NCI-H526 (cell line): ENCODE measurements around the gene S100A12.

Source experiments
- DNase-seq, 2 experiments: peaks; one replicate each; lab custom pipeline; 2025; lab: John Stamatoyannopoulos, UW

S100A12 gene

GRCh38 chr1:153368495-153368894, 6.9 kb downstream of the S100A12 start:
- DNase-seq: no peak

GRCh38 chr1:153367090-153367489, 8.3 kb downstream of the S100A12 start:
- DNase-seq: no peak

- no peak for DNase-seq
These were observed 9.2 kb downstream of the S100A12 start for GRCh38 chr1:153366261-153366660.

GRCh38 chr1:153365696-153366095, 9.7 kb downstream of the S100A12 start:
- no peak for DNase-seq

- DNase-seq: no peak
These were observed 10.4 kb downstream of the S100A12 start for GRCh38 chr1:153364766-153365666.

GRCh38 chr1:153364156-153364555, 11.3 kb downstream of the S100A12 start:
- no peak for DNase-seq

GRCh38 chr1:153363641-153364040, 11.8 kb downstream of the S100A12 start:
- DNase-seq: no peak

- DNase-seq: no peak
These were observed 13.1 kb downstream of the S100A12 start for GRCh38 chr1:153362187-153362775.

GRCh38 chr1:153361480-153362109, 13.8 kb downstream of the S100A12 start:
- DNase-seq: no peak

- DNase-seq: no peak
These were observed 14.6 kb downstream of the S100A12 start for GRCh38 chr1:153360592-153361479.

- DNase-seq: no peak
These were observed 15.2 kb downstream of the S100A12 start for GRCh38 chr1:153360190-153360589.

GRCh38 chr1:153359241-153359640, 16.2 kb downstream of the S100A12 start:
- DNase-seq: no peak

- no peak for DNase-seq
These were observed 16.8 kb downstream of the S100A12 start for GRCh38 chr1:153358691-153358975.

- no peak for DNase-seq
These were observed 17.3 kb downstream of the S100A12 start, which contains the start of gene S100A9 for GRCh38 chr1:153357853-153358690. TSS of gene S100A9 (plus strand) at chr1:153357854. CDS start at chr1:153358284, 430 bp downstream.

- no peak for DNase-seq
These were observed 18.2 kb downstream of the S100A12 start for GRCh38 chr1:153357076-153357852.

- DNase-seq: no peak
These were observed 18.9 kb downstream of the S100A12 start for GRCh38 chr1:153356392-153357075.

GRCh38 chr1:153355445-153356071, 19.9 kb downstream of the S100A12 start:
- DNase-seq: peak; percentile 65 to 94

GRCh38 chr1:153354515-153355193, 20.8 kb downstream of the S100A12 start:
- DNase-seq: no peak
